ENCODE measurements around the gene CLEC5A.
"Not testable (repeated sequence)": the region's sequence is repeated elsewhere in the genome, so short reads cannot be mapped to it uniquely, and the experiment has no call there.

Gene CLEC5A

GRCh38 chr7:141946796-141947195 is at the start of gene CLEC5A:
TSS of gene CLEC5A (minus strand) at chr7:141946974. CDS start at chr7:141946292, 682 bp downstream.
- no peak for DNase-seq

- no peak for DNase-seq
Observed at GRCh38 chr7:141993354-141993753, 46.6 kb upstream of the CLEC5A start.

GRCh38 chr7:141992688-141993087 is 45.9 kb upstream of the CLEC5A start:
- no peak for DNase-seq

GRCh38 chr7:141992156-141992555 is 45.4 kb upstream of the CLEC5A start:
- DNase-seq, result no peak

- no peak for DNase-seq
Observed at GRCh38 chr7:141991140-141991539, 44.4 kb upstream of the CLEC5A start.

- no peak for DNase-seq
Observed at GRCh38 chr7:141990011-141990725, 43.4 kb upstream of the CLEC5A start.

- not testable (repeated sequence) for DNase-seq
Observed at GRCh38 chr7:141987803-141988202, 41.0 kb upstream of the CLEC5A start.

- no peak for DNase-seq
Observed at GRCh38 chr7:141986923-141987322, 40.1 kb upstream of the CLEC5A start.

GRCh38 chr7:141985926-141986325 is 39.2 kb upstream of the CLEC5A start:
- DNase-seq, result not testable (repeated sequence)

GRCh38 chr7:141979568-141979967 is 32.8 kb upstream of the CLEC5A start:
- no peak for DNase-seq

GRCh38 chr7:141978351-141978750 is 31.6 kb upstream of the CLEC5A start:
- no peak for DNase-seq

GRCh38 chr7:141976524-141977245 is 29.9 kb upstream of the CLEC5A start:
- DNase-seq, result no peak

- DNase-seq, result peak; percentile 73
Observed at GRCh38 chr7:141975806-141976523, 29.2 kb upstream of the CLEC5A start.

- no peak for DNase-seq
Observed at GRCh38 chr7:141974831-141975230, 28.1 kb upstream of the CLEC5A start.

GRCh38 chr7:141973673-141974072 is 26.9 kb upstream of the CLEC5A start, which contains the start of gene TAS2R38:
TSS of gene TAS2R38 (minus strand) at chr7:141973773. CDS start at chr7:141973689, 84 bp downstream.
- DNase-seq, result no peak

GRCh38 chr7:141960687-141961422 is 14.1 kb upstream of the CLEC5A start:
- no peak for DNase-seq

- DNase-seq, result no peak
Observed at GRCh38 chr7:141956084-141956483, 9.3 kb upstream of the CLEC5A start.

GRCh38 chr7:141954334-141954733 is 7.6 kb upstream of the CLEC5A start:
- DNase-seq, result no peak

GRCh38 chr7:141952461-141952860 is 5.7 kb upstream of the CLEC5A start:
- no peak for DNase-seq

GRCh38 chr7:141950806-141951205 is 4.0 kb upstream of the CLEC5A start:
- DNase-seq, result no peak

- no peak for DNase-seq
Observed at GRCh38 chr7:141949911-141950310, 3.1 kb upstream of the CLEC5A start.

GRCh38 chr7:141949451-141949850 is 2.7 kb upstream of the CLEC5A start:
- no peak for DNase-seq

GRCh38 chr7:141949021-141949420 is 2.2 kb upstream of the CLEC5A start:
- no peak for DNase-seq

Data from stimulated activated CD4-positive, alpha-beta T cell treated with anti-CD3 and anti-CD28 coated beads, Interleukin-12 subunit alpha, Interleukin-12 subunit beta, amount 100 ng/mL, for 4 hours (primary cell).